H1 (cell line): Measurements from ENCODE around the gene RELN. TPM values are rescaled to one million over a fixed set of nuclear protein-coding genes. Genes with fewer than 3 reads are reported as not detected.

Source experiments
- CTCF ChIA-PET: fragments of 300-600 bp; sonication (Branson Sonifier 250); formaldehyde crosslinking; loops from one replicate; lab custom pipeline; 2021; ENCODE audit not compliant: partially characterized antibody; lab: Charles Lee
- POLR2A ChIA-PET: fragments of 300-600 bp; sonication (Branson Sonifier 250); formaldehyde crosslinking; loops from one replicate; lab custom pipeline; 2021; ENCODE audit warnings: inconsistent platforms; ENCODE audit not compliant: partially characterized antibody; lab: Charles Lee
- DNase-seq, 2 experiments: peaks; one replicate each; pipeline versions ENCODE4 v3.0.0 to v3.0.0-alpha.2; 2010 to 2022; ENCODE audit warnings: low spot score in 2 of 2, low read depth in 1 of 2, mixed read lengths in 1 of 2
- FAIRE-seq: peaks from 2 replicates; lab custom pipeline; 2011; peaks lifted over from hg19 to GRCh38; lab: Jason Lieb, UNC
- H2AFZ ChIP-seq: 2 replicates; pipeline ENCODE4 v1.8.1; 2012; ENCODE audit warnings: low read length, inconsistent platforms
- H2AK5ac ChIP-seq: 2 replicates; pipeline ENCODE4 v1.6.1; 2013; ENCODE audit warnings: low read depth, low read length
- H2BK120ac ChIP-seq: replicated peaks from 2 replicates; pipeline ENCODE3; 2013; ENCODE audit warnings: low read depth, low read length, inconsistent platforms
- H2BK12ac ChIP-seq: 2 replicates; pipeline ENCODE4 v1.6.1; 2013; ENCODE audit warnings: low read depth, low read length
- H2BK15ac ChIP-seq: 2 replicates; pipeline ENCODE4 v1.6.1; 2013; ENCODE audit warnings: low read length
- H2BK20ac ChIP-seq: 2 replicates; pipeline ENCODE4 v1.6.1; 2013; ENCODE audit warnings: low read length
- H2BK5ac ChIP-seq: 2 replicates; pipeline ENCODE4 v1.6.1; 2013; ENCODE audit warnings: low read depth, low read length
- H3K14ac ChIP-seq: 2 replicates; pipeline ENCODE4 v1.6.1; 2013; ENCODE audit warnings: inconsistent platforms; ENCODE audit not compliant: insufficient read length
- H3K18ac ChIP-seq: 2 replicates; pipeline ENCODE4 v1.6.1; 2013; ENCODE audit warnings: low read length; ENCODE audit errors: extremely low read depth
- H3K23ac ChIP-seq: 2 replicates; pipeline ENCODE4 v1.6.1; 2013; ENCODE audit warnings: inconsistent platforms; ENCODE audit not compliant: insufficient read length
- H3K23me2 ChIP-seq: 2 replicates; pipeline ENCODE4 v1.6.1; 2013; ENCODE audit warnings: low read depth, low read length
- H3K27ac ChIP-seq: 2 replicates; pipeline ENCODE4 v1.6.1; 2011; ENCODE audit warnings: low read depth, low read length, inconsistent platforms
- H3K27me3 ChIP-seq, 4 experiments: replicated peaks in 1 of 4; 1 replicate in 1 of 4; 2 replicates in 3 of 4; pipeline versions ENCODE4 v1.6.1 to v1.8.1; 2011 to 2013; ENCODE audit warnings: low read length in 3 of 4, mild to moderate bottlenecking in 3 of 4, inconsistent platforms in 2 of 4, mixed read lengths in 2 of 4, moderate library complexity in 1 of 4; ENCODE audit not compliant: control insufficient read depth in 3 of 4, insufficient read depth in 3 of 4; ENCODE audit errors: extremely low read depth in 1 of 4
- H3K36me3 ChIP-seq, 4 experiments: 2 replicates each; pipeline versions ENCODE4 v1.6.1 to v1.8.1; 2011 to 2013; ENCODE audit warnings: mild to moderate bottlenecking in 4 of 4, low read length in 3 of 4, moderate library complexity in 2 of 4, control low read depth in 1 of 4, inconsistent platforms in 1 of 4; ENCODE audit not compliant: insufficient read depth in 4 of 4, control insufficient read depth in 2 of 4
- H3K4ac ChIP-seq: replicated peaks from 2 replicates; pipeline ENCODE3; 2013; ENCODE audit warnings: low read length, low read depth, mixed read lengths, inconsistent platforms; ENCODE audit not compliant: insufficient read length
- H3K4me1 ChIP-seq, 4 experiments: replicated peaks in 1 of 4; 1 replicate in 1 of 4; 2 replicates in 3 of 4; pipeline versions ENCODE4 v1.6.1 to v1.8.1; 2011 to 2013; ENCODE audit warnings: low read length in 3 of 4, inconsistent platforms in 2 of 4, mixed read lengths in 1 of 4; ENCODE audit not compliant: insufficient read depth in 4 of 4, control insufficient read depth in 3 of 4
- H3K4me2 ChIP-seq, 2 experiments: 2 replicates each; pipeline versions ENCODE4 v1.6.1 to v1.8.1; 2011 to 2013; ENCODE audit warnings: low read depth in 2 of 2, low read length in 2 of 2, control low read depth in 1 of 2, inconsistent platforms in 1 of 2, mild to moderate bottlenecking in 1 of 2; ENCODE audit not compliant: insufficient read depth in 1 of 2
- H3K4me3 ChIP-seq, 4 experiments: fragments of 200-600, 300-600 bp in 1 of 4; sonication (generic), shearing (Covaris generic), sonication (Bioruptor Twin) in 1 of 4; 2 replicates each; pipeline versions ENCODE4 v1.5.1 to v1.8.1; 2011 to 2016; ENCODE audit warnings: low read length in 4 of 4, low read depth in 3 of 4, control low read depth in 2 of 4, inconsistent platforms in 2 of 4, mild to moderate bottlenecking in 2 of 4, mixed read lengths in 1 of 4, moderate library complexity in 1 of 4; ENCODE audit not compliant: insufficient read depth in 2 of 4; ENCODE audit errors: extremely low read depth in 1 of 4
- H3K56ac ChIP-seq: replicated peaks from 2 replicates; pipeline ENCODE3; 2013; ENCODE audit warnings: low read depth, mild to moderate bottlenecking, mixed read lengths, low read length, inconsistent platforms; ENCODE audit not compliant: insufficient read length
- H3K79me1 ChIP-seq: 2 replicates; pipeline ENCODE4 v1.6.1; 2013; ENCODE audit warnings: low read depth, low read length, control low read depth
- H3K79me2 ChIP-seq, 2 experiments: 2 replicates each; pipeline versions ENCODE4 v1.6.1 to v1.8.1; 2012 to 2013; ENCODE audit warnings: low read length in 2 of 2, mild to moderate bottlenecking in 2 of 2, inconsistent platforms in 1 of 2; ENCODE audit not compliant: insufficient read depth in 2 of 2, control insufficient read depth in 1 of 2
- H3K9ac ChIP-seq, 4 experiments: replicated peaks in 1 of 4; 1 replicate in 1 of 4; 2 replicates in 3 of 4; pipeline versions ENCODE4 v1.6.1 to v1.8.1; 2011 to 2013; ENCODE audit warnings: low read depth in 3 of 4, low read length in 3 of 4, control low read depth in 2 of 4, mild to moderate bottlenecking in 2 of 4, moderate library complexity in 2 of 4, inconsistent platforms in 1 of 4; ENCODE audit errors: extremely low read depth in 1 of 4
- H3K9me3 ChIP-seq, 2 experiments: 2 replicates each; pipeline versions ENCODE4 v1.6.1 to v1.8.1; 2012 to 2013; ENCODE audit warnings: mild to moderate bottlenecking in 2 of 2, moderate library complexity in 2 of 2, control low read depth in 1 of 2, inconsistent platforms in 1 of 2, low read depth in 1 of 2, low read length in 1 of 2, mixed read lengths in 1 of 2; ENCODE audit not compliant: insufficient read depth in 2 of 2
- H4K20me1 ChIP-seq, 2 experiments: replicated peaks in 1 of 2; 2 replicates each; pipeline versions ENCODE3 to v1.8.1; 2011 to 2013; ENCODE audit warnings: inconsistent platforms in 2 of 2, low read length in 2 of 2, mild to moderate bottlenecking in 1 of 2; ENCODE audit not compliant: insufficient read depth in 2 of 2, control insufficient read depth in 1 of 2
- H4K5ac ChIP-seq: 2 replicates; pipeline ENCODE4 v1.6.1; 2013; ENCODE audit warnings: low read length, low read depth, mixed read lengths, inconsistent platforms; ENCODE audit not compliant: insufficient read length
- H4K8ac ChIP-seq: 2 replicates; pipeline ENCODE4 v1.8.0; 2013; ENCODE audit warnings: mild to moderate bottlenecking, moderate library complexity, low read length, inconsistent platforms; ENCODE audit not compliant: insufficient read depth; ENCODE audit errors: extremely low read depth
- H4K91ac ChIP-seq: replicated peaks from 2 replicates; pipeline ENCODE3; 2013; ENCODE audit warnings: low read length, mixed read lengths, inconsistent platforms; ENCODE audit not compliant: insufficient read length
- MAFK ChIP-seq: IDR thresholded peaks from 2 replicates; pipeline ENCODE4 v1.6.1; 2012; ENCODE audit warnings: low read depth, mild to moderate bottlenecking, improper control_type of control experiment, low read length
- RFX5 ChIP-seq: IDR thresholded peaks from 2 replicates; pipeline ENCODE4 v1.6.1; 2011; ENCODE audit warnings: low read depth, low read length, improper control_type of control experiment, borderline replicate concordance
- SIRT6 ChIP-seq: IDR thresholded peaks from one replicate; pipeline ENCODE4 v1.7.1; 2012; ENCODE audit warnings: low read length, inconsistent platforms
- SIX5 ChIP-seq: IDR thresholded peaks from 2 replicates; pipeline ENCODE4 v1.6.1; 2011; ENCODE audit warnings: mild to moderate bottlenecking, low read depth, low read length
- USF2 ChIP-seq: IDR thresholded peaks from 2 replicates; pipeline ENCODE4 v1.6.1; 2011; ENCODE audit warnings: low read length, improper control_type of control experiment
- WGBS, 2 experiments: shearing (Covaris generic) in 1 of 2; methylation state at CpG; one replicate each; pipeline versions ENCODE4 v1.1.6 to v1.1.7; 2013 to 2015; ENCODE audit warnings: low lambda C conversion rate in 2 of 2, mixed read lengths in 2 of 2, inconsistent platforms in 1 of 2, low coverage in 1 of 2, missing lambda C conversion rate in 1 of 2; ENCODE audit not compliant: insufficient replicate concordance in 2 of 2, insufficient coverage in 1 of 2, insufficient read length in 1 of 2; ENCODE audit errors: extremely low coverage in 1 of 2, missing lambda C conversion rate in 1 of 2; 5-methylcytosine and 5-hydroxymethylcytosine counted together
- polyA plus RNA-seq, 7 experiments: library from polyadenylated mRNA; depleted of rRNA in 3 of 7; stranded (reverse) in 5 of 7; unstranded in 2 of 7; fragments of >200 nt in 5 of 7; fragments of 200-250 nt in 2 of 7; gene quantifications; 1 replicate in 5 of 7; 2 replicates in 1 of 7; 4 replicates in 1 of 7; pipeline versions ENCODE4 v1.2.1 to v1.2.3, GENCODE V29; 2011 to 2013; ENCODE audit warnings: missing spikeins in 2 of 7, mixed read lengths in 2 of 7
- total RNA-seq: library from RNA; stranded (reverse); fragmentation: NEBNext Ultra II Directional; extraction: Animal tissue kit (Norgen Biotek cat#: 25700); gene quantifications from 2 replicates; pipeline ENCODE4 v1.2.1, GENCODE V29; 2021

The RELN gene
- total and polyA plus RNA-seq, 2 of the 8 experiments (the other 6 are each of a cell fraction or from before 2014, with no cell fraction given) = 0.03 to 0.07 TPM

GRCh38 chr7:103879411-103879810, 110.0 kb downstream of the RELN start:
- Histone ChIP-seq H3K23ac (no peak overlapping the region), H3K9me3 (no peaks in the 10 kb centered on the region)
- WGBS, 2 experiments = 94% methylated on average over 1 of the region's 1 CpG; no CpG with 5 or more reads in 1 of the 2 experiments

More at GRCh38 chr7:103879411-103879810, 110.0 kb downstream of the RELN start:
- no peak overlapping the region for H2AFZ ChIP-seq
- no peak overlapping the region for H3K9ac ChIP-seq
- no peaks in the 10 kb centered on the region for H3K79me2 ChIP-seq
- no peak overlapping the region for H2BK15ac ChIP-seq
- no peaks in the 10 kb centered on the region; the same call in 1 of the 2 replicates for H3K23me2 ChIP-seq
- H3K27me3 ChIP-seq = no peaks in the 10 kb centered on the region
- FAIRE-seq (no peak), DNase-seq (no peak)
- H4K8ac ChIP-seq = no peak overlapping the region
- no peak overlapping the region for H2AK5ac ChIP-seq
- H2BK20ac ChIP-seq = no peak overlapping the region
- no peak overlapping the region for H3K18ac ChIP-seq
- H3K4ac ChIP-seq = no peak overlapping the region
- ChIA-PET CTCF (interaction anchor here (0.7 to 3.2 kb wide), 3 partner anchors 9 to 306 kb away, joined by 3 to 15 read pairs (median 3); no protein-coding TSS in a partner anchor), POLR2A (no interaction called here)
- no peaks in the 10 kb centered on the region for H3K4me1 ChIP-seq
- H3K79me1 ChIP-seq = no peaks in the 10 kb centered on the region
- H3K56ac ChIP-seq = no peak overlapping the region
- no peak overlapping the region for H3K27ac ChIP-seq
- no peak for TF ChIP-seq USF2
- no peak for TF ChIP-seq RFX5
- TF ChIP-seq SIRT6 = no peak
- TF ChIP-seq SIX5 = no peak
- TF ChIP-seq MAFK = no peak
- H2BK120ac ChIP-seq = no peak overlapping the region
- no peak overlapping the region for H3K4me2 ChIP-seq
- no peaks in the 10 kb centered on the region for H3K36me3 ChIP-seq
- no peak overlapping the region for H3K4me3 ChIP-seq
- H2BK12ac ChIP-seq = no peak overlapping the region
- no peak overlapping the region for H2BK5ac ChIP-seq
- H4K91ac ChIP-seq = no peak overlapping the region
- no peak overlapping the region for H3K14ac ChIP-seq
- no peak overlapping the region for H4K5ac ChIP-seq
- H4K20me1 ChIP-seq = no peaks in the 10 kb centered on the region
